Transverse colon (tissue), 4 donors: ENCODE measurements around the gene ARHGAP20.

ENCODE experiments used
- CTCF ChIP-seq, 5 experiments: fragments of 200-600 bp in 3 of 5; fragments of 450-650 bp in 2 of 5; sonication (generic) in 3 of 5; IDR thresholded peaks; 1 replicate in 2 of 5; 2 replicates in 3 of 5; pipeline ENCODE4 v1.5.1; 2016 to 2017; ENCODE audit warnings: antibody characterized with exemption in 5 of 5, inconsistent platforms in 3 of 5, mild to moderate bottlenecking in 2 of 5, moderate library complexity in 1 of 5
- POLR2A ChIP-seq: fragments of 450-650 bp; IDR thresholded peaks from one replicate; pipeline ENCODE4 v1.6.1; 2016; ENCODE audit warnings: antibody characterized with exemption, mild to moderate bottlenecking, moderate library complexity
- POLR2AphosphoS5 ChIP-seq, 3 donors: sonication (generic); formaldehyde crosslinking; IDR thresholded peaks; one replicate each; pipeline ENCODE4 v1.6.1; 2016; ENCODE audit warnings: antibody characterized with exemption in 3 of 3

GRCh38 chr11:110759972-110760381, 47.7 kb upstream of the ARHGAP20 start:
- TF ChIP-seq POLR2AphosphoS5 (IDR thresholded peaks at IDR 0.05) (no peak), POLR2A (no peak), CTCF (IDR thresholded peaks at IDR 0.05) (no peak)
